ENCODE data around the gene SNAP29. TPM values are rescaled to one million over a fixed set of nuclear protein-coding genes. Genes with fewer than 3 reads are reported as not detected.

The SNAP29 gene
- total and polyA plus RNA-seq, 2 donors (not counting 3 experiments of a cell fraction or from before 2014, with no cell fraction given), result 16.4 to 26.7 TPM

DNA sequence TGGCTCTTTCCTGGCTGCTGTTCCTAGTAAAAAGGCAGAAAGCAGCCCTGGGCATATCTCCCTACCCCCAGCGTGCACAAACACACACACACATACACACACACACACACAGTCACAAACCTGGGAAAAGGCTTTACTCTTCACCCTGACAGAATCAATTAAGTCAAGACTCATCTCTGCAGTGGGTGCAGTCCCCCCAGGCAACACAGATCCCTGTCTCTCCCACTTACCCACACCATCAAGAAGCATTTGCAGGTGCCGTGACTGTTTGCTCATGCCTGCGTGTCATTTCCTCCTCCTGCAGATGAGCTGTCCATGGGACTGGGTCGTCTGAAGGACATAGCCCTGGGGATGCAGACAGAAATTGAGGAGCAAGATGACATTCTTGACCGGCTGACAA, 28.6 kb downstream of the SNAP29 start:
- intact Hi-C loops (cut with micrococcal nuclease), result loop anchor here (5.0 kb wide), 1 partner anchor 115 kb away; the partner anchor contains the start of gene THAP7
- ChIA-PET POLR2A (no interaction called here), CTCF (no interaction called here)
- no TSS peak for BruUV-seq (replicated peaks)
- DNase-seq (ENCODE audit: low read depth, low spot score), result no peak
- H3K4me1 ChIP-seq (ENCODE audit: control insufficient read depth, extremely low read depth, insufficient read depth, low read length), result peaks cover 3% of the 10 kb centered on the region
- no peak overlapping the region for H3K4me3 ChIP-seq (replicated peaks in 1 of 3; ENCODE audit: insufficient read depth in 1 of 3, low read depth in 1 of 3, low read length in 3 of 3)
- H3K36me3 ChIP-seq (ENCODE audit: control insufficient read depth in 2 of 2, extremely low read depth in 1 of 2, insufficient read depth in 2 of 2, low read length in 2 of 2), result peaks cover 10 to 14% of the 10 kb centered on the region in 2 experiments
- peak; percentile 66 for FAIRE-seq
- H3K4me2 ChIP-seq (ENCODE audit: insufficient read depth, low read length), result no peak overlapping the region
- TF ChIP-seq POLR2A (IDR thresholded peaks at IDR 0.05; ENCODE audit: low read depth, low read length) (no peak), FOS (IDR thresholded peaks at IDR 0.05; ENCODE audit: borderline replicate concordance, insufficient read depth, low read length) (peak; percentile 16)
- H3K9me1 ChIP-seq (replicated peaks; ENCODE audit: control insufficient read depth, extremely low read depth, insufficient read depth, low read length), result no peaks in the 10 kb centered on the region
- H3K27ac ChIP-seq (ENCODE audit: insufficient read depth, low read depth, low read length), result no peak overlapping the region
- no peak overlapping the region for H3K9ac ChIP-seq (replicated peaks; ENCODE audit: extremely low read depth, insufficient read depth, low read length)
- H3K9me3 ChIP-seq (replicated peaks; ENCODE audit: control insufficient read depth, insufficient read depth, low read length), result no peaks in the 10 kb centered on the region
- no peaks in the 10 kb centered on the region for H3K27me3 ChIP-seq (ENCODE audit: control insufficient read depth in 2 of 2, insufficient read depth in 2 of 2, low read length in 2 of 2)
- no peak overlapping the region for H2AFZ ChIP-seq (ENCODE audit: low read depth, low read length)
- no peaks in the 10 kb centered on the region for H4K20me1 ChIP-seq (replicated peaks; ENCODE audit: control insufficient read depth, extremely low read depth, insufficient read depth, low read length)
- no peaks in the 10 kb centered on the region for H3K79me2 ChIP-seq (ENCODE audit: control insufficient read depth, insufficient read depth, low read length)
- dilution Hi-C loops (cut with MboI; ENCODE audit: extremely low pct_ligation_motif_present, low sequenced_read_pairs), result no loop called here

DNA sequence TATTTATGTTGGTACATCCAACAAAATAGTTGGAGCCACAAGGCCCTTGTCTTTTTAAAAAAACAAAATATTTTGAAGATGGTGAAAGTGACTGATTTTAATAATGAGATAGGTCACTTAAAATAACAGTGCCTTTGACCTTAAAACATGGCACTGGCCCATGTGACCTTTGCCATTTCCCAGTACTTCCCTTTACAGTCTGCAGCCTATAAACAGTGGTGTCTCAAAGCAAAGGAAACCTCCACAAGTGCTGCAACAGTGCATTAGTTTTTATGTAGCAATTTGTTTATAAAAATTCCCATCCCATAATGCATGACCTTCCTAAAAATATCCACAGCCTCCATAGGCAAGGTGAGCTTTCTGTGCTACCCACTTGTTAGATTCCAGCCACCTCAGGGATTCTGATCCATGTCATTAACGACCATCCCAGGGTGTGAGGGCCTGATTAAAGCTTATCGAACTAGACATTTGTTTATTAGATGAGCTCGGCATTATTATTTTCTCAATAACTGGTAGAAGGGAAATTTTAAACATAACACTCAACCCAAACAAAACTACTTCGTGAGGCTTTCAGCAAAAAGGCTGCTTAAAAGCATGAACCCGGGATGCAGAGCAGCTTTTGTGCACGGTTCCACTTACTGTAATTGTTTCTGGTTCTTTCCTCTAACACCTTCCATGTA, 30.4 kb downstream of the SNAP29 start:
- H2AFZ ChIP-seq (ENCODE audit: low read depth, low read length), result no peak overlapping the region
- FAIRE-seq, result no peak
- TF ChIP-seq, protein P1, sequence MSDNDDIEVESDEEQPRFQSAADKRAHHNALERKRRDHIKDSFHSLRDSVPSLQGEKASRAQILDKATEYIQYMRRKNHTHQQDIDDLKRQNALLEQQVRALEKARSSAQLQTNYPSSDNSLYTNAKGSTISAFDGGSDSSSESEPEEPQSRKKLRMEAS (IDR thresholded peaks at IDR 0.05; ENCODE audit: insufficient read depth, insufficient read length), result no peak
- TF ChIP-seq POLR2A (IDR thresholded peaks at IDR 0.05; ENCODE audit: low read depth, low read length), result no peak
- H3K4me1 ChIP-seq (ENCODE audit: control insufficient read depth, extremely low read depth, insufficient read depth, low read length), result peaks cover 3% of the 10 kb centered on the region
- no peak overlapping the region for H3K4me2 ChIP-seq (ENCODE audit: insufficient read depth, low read length)
- no peaks in the 10 kb centered on the region for H3K79me2 ChIP-seq (ENCODE audit: control insufficient read depth, insufficient read depth, low read length)
- no peak overlapping the region for H3K9ac ChIP-seq (replicated peaks; ENCODE audit: extremely low read depth, insufficient read depth, low read length)
- H3K9me3 ChIP-seq (replicated peaks; ENCODE audit: control insufficient read depth, insufficient read depth, low read length), result no peaks in the 10 kb centered on the region
- H3K9me1 ChIP-seq (replicated peaks; ENCODE audit: control insufficient read depth, extremely low read depth, insufficient read depth, low read length), result no peaks in the 10 kb centered on the region
- no peaks in the 10 kb centered on the region for H4K20me1 ChIP-seq (replicated peaks; ENCODE audit: control insufficient read depth, extremely low read depth, insufficient read depth, low read length)
- ChIA-PET CTCF (interaction anchor here (0.9 kb wide), 2 partner anchors 17 to 28 kb away, joined by 3 read pairs; no protein-coding TSS in a partner anchor), POLR2A (no interaction called here)
- BruUV-seq (replicated peaks), result no TSS peak
- intact Hi-C loops (cut with micrococcal nuclease), result loop anchor here (5.0 kb wide), 1 partner anchor 113 kb away; the partner anchor contains the start of gene THAP7
- H3K27me3 ChIP-seq (ENCODE audit: control insufficient read depth in 2 of 2, insufficient read depth in 2 of 2, low read length in 2 of 2), result no peaks in the 10 kb centered on the region
- dilution Hi-C loops (cut with MboI; ENCODE audit: extremely low pct_ligation_motif_present, low sequenced_read_pairs), result no loop called here
- H3K4me3 ChIP-seq (replicated peaks in 1 of 3; ENCODE audit: insufficient read depth in 1 of 3, low read depth in 1 of 3, low read length in 3 of 3), result no peak overlapping the region
- no peak overlapping the region for H3K27ac ChIP-seq (ENCODE audit: insufficient read depth, low read depth, low read length)
- peaks cover 10% of the 10 kb centered on the region in 2 experiments for H3K36me3 ChIP-seq (ENCODE audit: control insufficient read depth in 2 of 2, extremely low read depth in 1 of 2, insufficient read depth in 2 of 2, low read length in 2 of 2)
- DNase-seq (ENCODE audit: low read depth, low spot score), result no peak

All from endothelial cell of umbilical vein (primary cell).